Measurements from ENCODE around the gene AXIN1.

GRCh38 chr16:303760-304505, 48.6 kb downstream of the AXIN1 start:
- TF ChIP-seq CTCF (conservative IDR thresholded peaks at IDR 0.05; ENCODE audit: low read depth, low read length) (no peak), EZH2 (IDR thresholded peaks at IDR 0.05; ENCODE audit: borderline replicate concordance, low read depth, low read length, poor library complexity, severe bottlenecking) (no peak)
